GM18505 (cell line): ENCODE data around the gene STX18.

ENCODE experiments used
- ATAC-seq: cut with Tn5 transposase; IDR thresholded peaks from one replicate; pipeline ENCODE4 v1.9.1; 2021; ENCODE audit not compliant: unreplicated experiment
- POLR2A ChIP-seq: IDR thresholded peaks from 4 replicates; pipeline ENCODE4 v1.6.1; 2011; ENCODE audit warnings: borderline replicate concordance; ENCODE audit not compliant: insufficient read depth, insufficient read length; ENCODE audit errors: extremely low read depth

Gene STX18

DNA sequence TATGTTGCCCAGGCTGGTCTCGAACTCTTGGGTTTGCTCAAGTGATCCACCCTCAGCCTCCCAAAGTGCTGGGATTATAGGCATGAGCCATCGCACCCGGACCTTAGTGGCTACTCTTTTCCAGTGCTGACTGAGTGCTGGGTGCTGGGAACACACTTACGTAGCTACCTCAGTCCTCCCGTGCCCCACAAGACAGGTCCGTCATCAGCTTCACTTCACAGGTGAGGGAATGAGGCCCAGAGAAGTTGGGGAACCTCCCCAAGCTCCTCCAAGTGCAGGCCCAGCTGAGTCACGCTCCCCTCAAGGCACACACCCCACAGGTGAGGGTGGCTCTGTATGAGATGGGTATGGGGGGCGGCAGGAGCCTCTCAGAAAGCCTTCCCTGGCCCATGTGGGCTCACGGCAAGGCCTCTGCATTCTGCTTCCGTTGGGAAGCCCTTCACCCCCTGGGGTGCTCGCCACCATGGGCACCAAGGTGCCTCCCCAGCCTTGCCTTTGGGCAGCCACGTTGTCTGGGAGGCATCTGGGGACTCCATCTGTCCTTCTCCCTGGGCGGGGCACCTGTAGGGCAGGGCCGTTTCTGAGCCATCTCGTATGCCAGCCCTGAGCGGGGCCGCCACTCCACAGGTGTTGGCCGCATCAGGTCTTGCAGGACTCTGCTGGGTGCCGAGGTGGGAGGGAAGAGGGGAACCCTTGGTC, 126.6 kb downstream of the STX18 start:
- ATAC-seq: no peak
- no peak for TF ChIP-seq POLR2A

DNA sequence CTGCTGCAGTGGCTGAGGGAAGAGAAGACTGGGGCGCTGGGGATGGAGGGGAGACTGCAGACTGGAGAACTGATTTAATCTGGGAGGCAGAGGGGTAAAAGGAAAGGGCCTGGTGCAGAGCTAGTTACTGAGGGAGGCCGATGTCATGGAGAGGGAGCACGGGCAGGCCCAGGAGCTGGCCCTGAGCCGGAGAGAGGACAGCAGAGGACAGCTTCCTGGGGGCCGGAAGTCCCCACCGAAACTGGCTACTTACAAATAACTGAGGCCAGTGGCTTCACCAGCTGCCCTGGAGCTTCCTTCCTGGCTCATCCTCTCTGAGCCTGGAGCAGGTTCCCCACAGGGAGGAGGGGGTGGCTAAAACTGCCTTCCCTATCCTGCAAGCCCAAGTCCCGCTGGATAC, 128.0 kb downstream of the STX18 start:
- no peak for TF ChIP-seq POLR2A
- no peak for ATAC-seq

DNA sequence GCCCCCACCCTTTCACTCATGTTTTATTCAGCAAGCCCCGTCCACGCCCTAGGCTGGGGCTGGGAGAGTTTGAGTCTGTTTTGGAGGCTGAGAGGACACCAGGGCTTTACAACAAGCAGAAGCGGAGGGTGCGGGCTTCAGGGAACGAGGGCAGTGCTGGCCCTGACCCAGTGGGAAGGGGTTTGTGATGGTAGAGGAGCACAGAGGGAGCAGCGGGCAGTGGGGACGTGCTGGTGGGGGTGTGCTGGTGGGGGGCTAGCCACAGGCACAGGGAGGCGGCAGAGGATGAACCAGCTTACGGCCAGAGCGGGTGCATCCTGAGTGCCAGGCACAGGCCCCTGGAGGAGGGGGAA, 128.5 kb downstream of the STX18 start:
- TF ChIP-seq POLR2A: no peak
- no peak for ATAC-seq

- no peak for TF ChIP-seq POLR2A
- ATAC-seq: no peak
These were observed 129.0 kb downstream of the STX18 start for GRCh38 chr4:4412641-4413372.

GRCh38 chr4:4411906-4412305, 129.9 kb downstream of the STX18 start:
- TF ChIP-seq POLR2A: no peak
- ATAC-seq: no peak

DNA sequence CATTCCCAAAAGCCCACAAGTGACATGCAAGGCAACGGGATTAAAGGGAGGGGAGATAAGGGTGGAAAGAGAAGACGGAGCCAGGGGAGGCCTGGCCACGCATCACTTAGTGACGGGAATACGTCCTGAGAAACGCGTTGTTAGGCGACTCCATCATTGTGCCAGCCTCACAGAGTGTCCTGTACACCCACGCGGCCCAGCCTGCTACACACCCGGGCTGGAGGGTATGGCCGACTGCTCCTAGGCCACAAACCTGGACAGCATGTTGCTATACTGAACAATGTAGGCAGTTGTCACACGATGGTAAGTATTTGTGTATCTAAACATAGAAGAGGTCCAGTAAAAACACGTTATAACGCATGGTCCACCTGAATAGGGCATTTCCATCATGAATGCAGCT, 131.6 kb downstream of the STX18 start:
- no peak for TF ChIP-seq POLR2A
- ATAC-seq: no peak

DNA sequence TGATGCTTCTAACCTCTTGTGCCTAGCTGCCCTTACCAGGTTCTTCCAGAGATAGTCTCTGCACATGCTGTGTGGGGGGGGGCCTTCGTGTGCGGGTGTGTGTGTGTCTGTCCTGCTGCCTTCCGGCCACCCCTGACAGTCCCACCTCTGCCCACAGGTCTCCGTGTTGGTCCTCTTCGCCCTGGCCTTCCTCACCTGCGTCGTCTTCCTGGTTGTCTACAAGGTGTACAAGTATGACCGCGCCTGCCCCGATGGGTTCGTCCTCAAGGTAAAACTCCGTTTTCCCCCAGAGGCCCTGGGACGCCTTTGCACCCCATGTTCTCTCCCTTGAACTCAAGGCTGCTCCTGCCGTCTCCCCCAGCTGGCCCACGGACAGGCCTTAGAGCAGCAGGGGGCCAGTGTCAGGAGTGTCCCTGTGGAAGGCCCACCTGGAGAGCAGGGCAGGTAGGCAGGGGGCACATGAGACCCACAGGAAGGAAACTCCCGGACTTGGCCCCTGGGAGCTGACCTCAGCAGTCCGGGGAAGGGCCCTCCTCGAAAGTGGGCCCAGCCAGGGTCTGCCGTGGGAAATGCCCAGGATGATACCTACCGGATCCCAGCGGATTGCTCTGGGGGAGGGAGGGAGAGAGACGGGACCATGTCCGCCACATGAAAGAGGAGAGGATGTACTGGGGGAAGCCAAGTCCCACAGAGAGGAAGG, 132.3 kb downstream of the STX18 start:
- ATAC-seq: no peak
- TF ChIP-seq POLR2A: no peak

DNA sequence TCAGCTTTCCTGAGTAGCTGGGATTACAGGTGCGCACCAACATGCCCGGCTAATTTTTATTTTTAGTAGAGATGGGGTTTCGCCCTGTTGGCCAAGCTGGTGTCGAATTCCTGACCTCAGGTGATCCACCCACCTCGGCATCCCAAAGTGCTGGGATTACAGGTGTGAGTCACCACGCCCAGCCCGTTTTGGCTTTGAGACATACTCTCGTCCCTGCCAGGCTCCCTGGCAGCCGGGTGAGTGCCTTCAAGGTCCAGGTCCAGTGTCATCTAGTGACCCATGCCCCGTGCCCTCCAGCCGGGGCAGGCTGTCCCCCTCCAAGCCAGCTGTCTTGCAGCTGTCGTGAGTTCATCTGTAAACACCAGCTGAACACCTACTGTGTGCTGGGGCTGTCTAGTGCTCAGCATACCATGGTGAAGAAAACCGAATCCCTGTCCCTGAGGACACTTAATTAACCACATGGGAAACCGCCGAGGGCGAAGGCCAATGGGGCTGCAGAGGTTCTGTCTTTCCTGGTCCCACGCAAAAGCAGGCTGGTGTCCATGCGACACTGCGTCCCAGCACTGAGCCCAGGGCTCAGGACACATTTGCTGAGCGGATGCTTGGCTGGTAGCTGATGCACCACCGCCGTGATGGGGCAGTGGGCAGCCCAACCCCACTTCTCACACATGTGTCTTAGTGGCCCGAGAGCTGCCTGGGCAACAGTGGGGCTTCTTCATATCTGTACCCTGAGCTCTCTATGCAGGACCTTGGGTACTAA, 133.1 kb downstream of the STX18 start:
- no peak for ATAC-seq

DNA sequence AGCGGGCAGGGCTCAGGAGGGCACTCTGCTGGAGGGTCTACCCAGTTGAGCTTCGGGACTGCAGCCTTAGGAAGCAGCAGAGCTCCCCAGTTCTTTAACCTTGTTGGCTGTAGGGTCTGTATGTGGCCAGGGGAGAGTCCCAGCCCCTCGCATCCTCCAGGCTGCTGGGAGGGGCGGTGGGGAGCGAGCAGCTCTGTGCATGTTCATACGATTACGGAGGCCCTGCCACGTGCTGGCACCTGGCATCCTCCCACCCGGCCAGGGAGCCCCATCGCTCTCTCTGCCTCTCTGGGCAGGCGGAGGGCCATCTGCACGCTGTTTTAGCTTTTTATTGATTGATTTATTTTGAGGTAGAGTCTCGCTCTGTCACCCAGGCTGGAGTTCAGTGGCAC, 133.7 kb downstream of the STX18 start:
- no peak for TF ChIP-seq POLR2A
- no peak for ATAC-seq

More for the DNA sequence above, 133.1 kb downstream of the STX18 start:
- TF ChIP-seq POLR2A: no peak

DNA sequence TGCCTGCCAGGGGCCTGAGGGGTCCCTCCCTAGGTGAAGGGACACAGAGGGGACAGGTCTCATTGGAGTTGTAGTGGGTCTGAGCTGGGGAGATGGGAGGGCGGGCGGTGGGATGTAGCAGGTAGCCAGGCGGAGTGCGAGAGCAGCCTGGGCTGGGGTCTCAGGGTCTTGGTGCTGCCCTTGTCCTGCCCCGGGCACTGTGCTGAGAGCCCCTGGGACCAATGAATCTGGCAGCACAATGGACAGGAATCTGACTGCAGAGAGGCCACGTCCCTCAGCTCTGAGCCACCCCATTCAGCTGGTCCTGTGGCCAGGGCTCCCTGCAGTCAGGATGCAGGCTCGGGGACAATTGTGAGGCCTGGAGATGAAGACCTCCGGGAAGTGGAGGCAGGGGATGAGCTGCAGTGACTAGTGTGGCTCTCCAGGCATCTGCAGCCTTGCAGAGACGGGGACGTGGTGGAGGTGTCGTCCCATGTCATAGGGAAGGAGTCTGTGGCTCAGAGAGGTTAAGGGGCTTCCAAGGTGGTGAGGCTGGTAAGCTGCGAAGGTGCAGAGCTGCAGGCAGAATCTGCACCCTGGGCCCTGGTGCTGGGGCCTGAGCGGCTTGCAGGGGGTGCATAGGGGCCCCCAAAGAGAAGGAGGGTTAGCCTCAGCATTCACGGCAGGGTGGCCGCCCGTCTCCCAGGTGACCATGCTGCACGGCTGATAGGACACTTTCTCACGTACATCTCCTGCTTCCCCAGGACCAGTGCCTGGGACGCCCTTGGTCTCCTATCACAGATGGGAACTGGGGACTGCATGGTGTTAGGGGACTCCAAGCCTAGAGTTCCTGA, 134.3 kb downstream of the STX18 start:
- no peak for TF ChIP-seq POLR2A

GRCh38 chr4:4406455-4407298, 135.2 kb downstream of the STX18 start:
- no peak for ATAC-seq
- no peak for TF ChIP-seq POLR2A

More for the DNA sequence above, 134.3 kb downstream of the STX18 start:
- no peak for ATAC-seq

GRCh38 chr4:4405358-4405962, 136.4 kb downstream of the STX18 start:
- ATAC-seq: no peak
- TF ChIP-seq POLR2A: no peak

DNA sequence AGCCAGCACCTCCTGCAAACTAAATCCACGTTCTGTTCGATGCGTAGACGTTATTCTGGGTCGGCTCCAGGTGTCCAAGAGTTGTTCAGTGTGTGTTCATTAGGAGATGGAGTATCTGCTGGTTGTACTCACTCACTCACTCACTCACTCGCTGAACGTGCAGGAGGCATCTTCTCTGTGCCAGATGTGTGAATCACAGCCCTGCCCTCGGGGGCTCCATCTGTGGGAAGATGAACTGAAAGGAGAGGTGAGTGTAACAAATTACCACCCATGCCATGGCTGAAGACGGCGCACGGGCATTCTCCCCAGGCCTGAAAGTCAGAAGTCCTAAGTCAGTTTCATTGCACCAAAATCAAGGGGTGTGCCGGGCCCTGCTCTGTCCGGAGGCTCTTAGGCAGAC, 138.9 kb downstream of the STX18 start:
- no peak for ATAC-seq
- TF ChIP-seq POLR2A: no peak
